Esophagus muscularis mucosa (tissue), 4 donors: ENCODE results near the gene CYP2U1. TPM values are rescaled to one million over a fixed set of nuclear protein-coding genes. Genes with fewer than 3 reads are reported as not detected.
A peak's percentile ranks its signal among the peaks of the same experiment; 100 is the strongest.
"Not testable (repeated sequence)": the region's sequence is repeated elsewhere in the genome, so short reads cannot be mapped to it uniquely, and the experiment has no call there.

Source experiments
- DNase-seq: peaks from one replicate; pipeline ENCODE4 v3.0.0-alpha.2; 2017; ENCODE audit errors: extremely low spot score
- H3K27ac ChIP-seq, 4 donors: fragments of 200-600 bp; sonication (generic); replicated peaks in 1 of 4; 1 replicate in 3 of 4; 2 replicates in 1 of 4; pipeline ENCODE4 v1.5.1; 2016 to 2019; ENCODE audit warnings: mild to moderate bottlenecking in 1 of 4
- H3K27me3 ChIP-seq, 4 donors: fragments of 200-600 bp; sonication (generic); one replicate each; pipeline versions ENCODE4 v1.5.1 to v1.6.0; 2016 to 2019
- H3K36me3 ChIP-seq, 4 donors: fragments of 200-600 bp; sonication (generic); one replicate each; pipeline ENCODE4 v1.5.1; 2016 to 2019
- H3K4me1 ChIP-seq, 4 donors: fragments of 200-600 bp; sonication (generic); one replicate each; pipeline ENCODE4 v1.5.1; 2016 to 2019
- H3K4me3 ChIP-seq, 4 donors: fragments of 200-600 bp; sonication (generic); 1 replicate in 2 of 4; 2 replicates in 2 of 4; pipeline ENCODE4 v1.5.1; 2016 to 2019; ENCODE audit warnings: mild to moderate bottlenecking in 4 of 4, moderate library complexity in 1 of 4
- H3K9me3 ChIP-seq, 4 donors: fragments of 200-600 bp; sonication (generic); 1 replicate in 3 of 4; 2 replicates in 1 of 4; pipeline ENCODE4 v1.5.1; 2016 to 2019
- EP300 ChIP-seq: sonication (generic); formaldehyde crosslinking; IDR thresholded peaks from one replicate; pipeline ENCODE4 v1.6.1; 2017; ENCODE audit warnings: antibody characterized with exemption
- POLR2A ChIP-seq: fragments of 450-650 bp; IDR thresholded peaks from one replicate; pipeline ENCODE4 v1.6.1; 2017; ENCODE audit warnings: antibody characterized with exemption, moderate library complexity, mild to moderate bottlenecking, low read depth
- POLR2AphosphoS5 ChIP-seq, 2 donors: sonication (generic); formaldehyde crosslinking; IDR thresholded peaks; one replicate each; pipeline ENCODE4 v1.6.1; 2017; ENCODE audit warnings: antibody characterized with exemption in 2 of 2
- WGBS: methylation state at CpG from one replicate; pipeline ENCODE4 v1.1.5; 2018; 5-methylcytosine and 5-hydroxymethylcytosine counted together
- intact Hi-C: fragments of 100-400 bp; cut with DNase I; formaldehyde crosslinking; loops from one replicate; pipeline ENCODE4 v1.15.1; 2023
- total RNA-seq, 4 donors: library from RNA; depleted of rRNA; stranded (reverse); fragments of >200 nt; gene quantifications; one replicate each; pipeline versions ENCODE4 v1.1.0 to v1.2.1, GENCODE V29; 2016
- TF ChIP-seq, protein P1 (sequence below), 3 experiments: fragments of 200-600 bp in 2 of 3; fragments of 450-650 bp in 1 of 3; sonication (generic) in 2 of 3; IDR thresholded peaks; one replicate each; pipeline ENCODE4 v1.5.1; 2017 to 2019; ENCODE audit warnings: antibody characterized with exemption in 3 of 3, mild to moderate bottlenecking in 2 of 3, moderate library complexity in 1 of 3

Gene CYP2U1
- total RNA-seq, 4 donors from 2014 or later = 17.7 to 36.6 (median 22.9) TPM

DNA sequence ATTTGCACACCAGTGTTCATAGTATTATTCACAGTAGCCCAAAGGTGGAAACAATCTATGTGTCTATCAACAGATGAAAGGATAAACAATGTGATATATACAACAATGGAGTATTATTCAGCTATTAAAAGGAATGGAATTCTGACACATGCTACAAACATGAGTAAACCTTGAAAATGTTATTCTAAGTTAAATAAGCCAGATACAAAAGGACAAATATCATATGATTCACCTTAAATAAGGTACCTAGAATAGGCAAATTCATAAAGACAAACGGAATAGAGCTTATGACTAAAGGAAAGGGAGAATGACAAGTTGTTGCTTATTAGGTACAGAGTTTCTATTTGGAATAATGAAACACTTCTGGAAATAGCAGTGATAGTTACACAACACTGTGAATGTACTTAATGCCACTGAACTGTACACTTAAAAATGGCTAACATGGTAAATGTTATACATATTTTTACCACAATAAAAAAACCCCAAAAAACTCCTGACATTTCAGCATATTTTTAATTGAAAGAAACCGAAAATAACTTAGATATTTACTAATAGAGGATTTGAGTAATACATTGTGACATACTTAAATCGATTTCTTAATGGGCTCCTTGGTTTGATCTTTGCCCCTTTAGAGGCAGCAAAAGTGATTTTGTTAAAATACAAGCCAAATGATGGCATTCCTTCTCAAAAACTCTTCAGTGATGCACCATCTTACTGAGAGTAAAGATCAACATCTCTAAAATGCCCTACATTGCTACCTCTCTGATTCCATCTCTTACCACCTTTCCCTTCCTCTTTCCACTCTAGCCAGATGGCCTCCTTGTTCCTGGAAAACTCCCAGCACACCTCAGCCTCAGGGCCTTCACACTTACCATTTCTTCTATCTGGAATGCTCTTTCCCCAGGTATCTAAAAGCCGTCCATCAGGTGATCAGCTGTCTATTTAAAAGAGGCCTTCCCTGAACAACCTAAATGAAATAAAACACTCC lies 8.6 kb upstream of the CYP2U1 start:
- H3K4me3 ChIP-seq = no peak overlapping the region
- peaks cover 0 to 17% (median 6%) of the 10 kb centered on the region in 4 donors for H3K9me3 ChIP-seq
- H3K27ac ChIP-seq = no peak overlapping the region
- no peaks in the 10 kb centered on the region for H3K36me3 ChIP-seq
- H3K4me1 ChIP-seq = no peaks in the 10 kb centered on the region
- no peak for TF ChIP-seq POLR2AphosphoS5 (IDR thresholded peaks at IDR 0.05)
- TF ChIP-seq, protein P1, sequence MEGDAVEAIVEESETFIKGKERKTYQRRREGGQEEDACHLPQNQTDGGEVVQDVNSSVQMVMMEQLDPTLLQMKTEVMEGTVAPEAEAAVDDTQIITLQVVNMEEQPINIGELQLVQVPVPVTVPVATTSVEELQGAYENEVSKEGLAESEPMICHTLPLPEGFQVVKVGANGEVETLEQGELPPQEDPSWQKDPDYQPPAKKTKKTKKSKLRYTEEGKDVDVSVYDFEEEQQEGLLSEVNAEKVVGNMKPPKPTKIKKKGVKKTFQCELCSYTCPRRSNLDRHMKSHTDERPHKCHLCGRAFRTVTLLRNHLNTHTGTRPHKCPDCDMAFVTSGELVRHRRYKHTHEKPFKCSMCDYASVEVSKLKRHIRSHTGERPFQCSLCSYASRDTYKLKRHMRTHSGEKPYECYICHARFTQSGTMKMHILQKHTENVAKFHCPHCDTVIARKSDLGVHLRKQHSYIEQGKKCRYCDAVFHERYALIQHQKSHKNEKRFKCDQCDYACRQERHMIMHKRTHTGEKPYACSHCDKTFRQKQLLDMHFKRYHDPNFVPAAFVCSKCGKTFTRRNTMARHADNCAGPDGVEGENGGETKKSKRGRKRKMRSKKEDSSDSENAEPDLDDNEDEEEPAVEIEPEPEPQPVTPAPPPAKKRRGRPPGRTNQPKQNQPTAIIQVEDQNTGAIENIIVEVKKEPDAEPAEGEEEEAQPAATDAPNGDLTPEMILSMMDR (IDR thresholded peaks at IDR 0.05) = no peak
- no peak for TF ChIP-seq POLR2A
- TF ChIP-seq EP300 = no peak
- intact Hi-C loops = no loop called here
- no peak for DNase-seq
- 84% methylated on average over 4 of the region's 4 CpGs for WGBS
- no peaks in the 10 kb centered on the region for H3K27me3 ChIP-seq

DNA sequence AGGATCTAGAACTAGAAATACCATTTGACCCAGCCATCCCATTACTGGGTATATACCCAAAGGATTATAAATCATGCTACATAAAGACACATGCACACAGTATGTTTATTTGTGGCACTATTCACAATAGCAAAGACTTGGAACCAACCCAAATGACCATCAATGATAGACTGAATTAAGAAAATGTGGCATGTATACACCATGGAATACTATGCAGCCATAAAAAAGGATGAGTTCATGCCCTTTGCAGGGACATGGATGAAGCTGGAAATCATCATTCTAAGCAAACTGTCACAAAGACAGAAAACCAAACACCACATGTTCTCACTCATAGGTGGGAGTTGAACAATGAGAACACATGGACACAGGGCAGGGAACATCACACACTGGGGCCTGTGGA lies 5.6 kb upstream of the CYP2U1 start:
- H3K36me3 ChIP-seq, H3K4me1 ChIP-seq, intact Hi-C loops: not testable (repeated sequence)

DNA sequence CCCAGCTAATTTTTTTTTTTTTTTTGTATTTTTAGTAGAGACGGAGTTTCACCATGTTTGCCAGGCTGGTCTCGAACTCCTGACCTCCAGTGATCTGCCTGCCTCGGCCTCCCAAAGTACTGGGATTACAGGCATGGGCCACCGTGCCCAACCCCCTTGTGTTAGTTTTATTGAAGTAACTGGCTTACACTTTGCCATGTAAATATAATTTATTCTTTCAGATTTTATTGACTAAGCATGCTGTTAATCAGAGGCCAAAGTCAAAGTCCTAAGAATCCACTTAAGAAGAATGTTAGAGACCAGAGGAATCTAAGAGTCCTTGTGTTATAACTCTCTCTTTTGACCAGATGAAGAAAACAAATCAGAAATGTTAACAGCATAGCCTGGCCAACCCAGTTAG lies 4.5 kb upstream of the CYP2U1 start:
- H3K36me3 ChIP-seq, H3K4me1 ChIP-seq, H3K27me3 ChIP-seq, intact Hi-C loops, H3K4me3 ChIP-seq, DNase-seq, H3K27ac ChIP-seq, H3K9me3 ChIP-seq: not testable (repeated sequence)
- WGBS = 88% methylated on average over 4 of the region's 4 CpGs

More for the DNA sequence above, 5.6 kb upstream of the CYP2U1 start:
- not testable (repeated sequence) for H3K4me3 ChIP-seq, H3K27me3 ChIP-seq, H3K27ac ChIP-seq, DNase-seq, H3K9me3 ChIP-seq

DNA sequence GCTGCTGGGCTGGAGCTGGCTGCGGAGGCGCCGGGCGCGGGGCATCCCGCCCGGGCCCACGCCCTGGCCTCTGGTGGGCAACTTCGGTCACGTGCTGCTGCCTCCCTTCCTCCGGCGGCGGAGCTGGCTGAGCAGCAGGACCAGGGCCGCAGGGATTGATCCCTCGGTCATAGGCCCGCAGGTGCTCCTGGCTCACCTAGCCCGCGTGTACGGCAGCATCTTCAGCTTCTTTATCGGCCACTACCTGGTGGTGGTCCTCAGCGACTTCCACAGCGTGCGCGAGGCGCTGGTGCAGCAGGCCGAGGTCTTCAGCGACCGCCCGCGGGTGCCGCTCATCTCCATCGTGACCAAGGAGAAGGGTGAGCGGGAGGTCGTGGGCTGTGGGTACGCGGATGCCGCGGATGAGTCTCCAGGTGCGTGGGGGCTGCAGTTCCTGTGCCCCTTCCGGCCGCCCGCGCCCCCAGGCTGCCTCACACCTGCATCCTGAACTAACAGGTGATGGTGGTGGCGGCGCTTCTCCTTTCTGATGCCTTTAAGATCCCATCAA lies 499 bp downstream of the CYP2U1 start:
- peaks cover 0 to 8% (median 0%) of the 10 kb centered on the region in 4 donors for H3K36me3 ChIP-seq
- H3K9me3 ChIP-seq = no peaks in the 10 kb centered on the region
- TF ChIP-seq, protein P1 (IDR thresholded peaks at IDR 0.05) = no peak
- TF ChIP-seq POLR2AphosphoS5 (IDR thresholded peaks at IDR 0.05) (no peak), EP300 (no peak), POLR2A (no peak)
- H3K4me3 ChIP-seq = peak overlapping the region; percentile 77 to 93 (median 83)
- H3K4me1 ChIP-seq = peaks cover 11 to 38% (median 31%) of the 10 kb centered on the region in 4 donors
- no peak for DNase-seq
- intact Hi-C loops = loop anchor here (5.0 kb wide), 1 partner anchor 60 kb away; no protein-coding TSS in a partner anchor
- H3K27ac ChIP-seq = peak overlapping the region; percentile 79 to 90 (median 88)
- H3K27me3 ChIP-seq = no peaks in the 10 kb centered on the region
- 6% methylated on average over 21 of the region's 45 CpGs for WGBS

DNA sequence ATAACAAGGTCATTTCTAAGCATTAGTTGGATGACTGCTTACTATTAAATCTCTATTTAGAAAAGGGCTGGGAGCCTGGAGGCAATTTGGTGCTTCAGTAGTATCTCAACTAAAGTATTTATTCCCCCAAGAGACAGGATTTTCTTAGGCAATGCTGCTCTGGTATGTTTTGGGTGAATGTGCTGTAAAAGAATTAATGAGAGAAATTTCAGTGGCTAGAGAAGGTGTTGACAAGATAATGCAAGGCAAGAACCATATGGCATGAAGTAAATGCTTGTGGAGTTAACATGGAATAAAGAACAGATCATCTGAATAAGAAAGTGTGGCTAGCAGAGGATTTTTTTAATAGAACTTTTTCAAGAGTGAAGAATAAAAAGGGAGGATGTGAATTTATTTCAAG lies 3.9 kb downstream of the CYP2U1 start:
- peaks cover 0 to 8% (median 0%) of the 10 kb centered on the region in 4 donors for H3K36me3 ChIP-seq
- H3K9me3 ChIP-seq = no peaks in the 10 kb centered on the region
- peaks cover 11 to 37% (median 30%) of the 10 kb centered on the region in 4 donors for H3K4me1 ChIP-seq
- H3K27me3 ChIP-seq = no peaks in the 10 kb centered on the region
- H3K4me3 ChIP-seq = no peak overlapping the region
- TF ChIP-seq, protein P1 (IDR thresholded peaks at IDR 0.05) = no peak
- TF ChIP-seq EP300 (no peak), POLR2A (no peak), POLR2AphosphoS5 (IDR thresholded peaks at IDR 0.05) (no peak)
- no peak for DNase-seq
- no peak overlapping the region for H3K27ac ChIP-seq
- intact Hi-C loops = no loop called here
